Muscle of leg (tissue), 11 donors: Measurements from ENCODE around the gene FCMR. TPM values are rescaled to one million over a fixed set of nuclear protein-coding genes. Genes with fewer than 3 reads are reported as not detected.
A peak's percentile ranks its signal among the peaks of the same experiment; 100 is the strongest.

Source experiments
- DNase-seq: peaks from one replicate; pipeline ENCODE4 v3.0.0; 2013
- H3K27ac ChIP-seq: one replicate; pipeline ENCODE4 v1.5.1; 2013; ENCODE audit warnings: mild to moderate bottlenecking, low read length, control low read depth
- H3K27me3 ChIP-seq: one replicate; pipeline ENCODE4 v1.6.1; 2013; ENCODE audit warnings: low read length; ENCODE audit not compliant: control insufficient read depth, insufficient read depth
- H3K36me3 ChIP-seq: one replicate; pipeline ENCODE4 v1.6.1; 2013; ENCODE audit warnings: low read length; ENCODE audit not compliant: control insufficient read depth, insufficient read depth
- H3K4me1 ChIP-seq: one replicate; pipeline ENCODE4 v1.6.1; 2013; ENCODE audit warnings: low read length; ENCODE audit not compliant: control insufficient read depth, insufficient read depth
- H3K4me3 ChIP-seq: one replicate; pipeline ENCODE4 v1.5.1; 2013; ENCODE audit warnings: low read length, control low read depth
- H3K9me3 ChIP-seq: replicated peaks from 2 replicates; pipeline ENCODE4 v1.6.1; 2013; ENCODE audit warnings: low read depth, low read length; ENCODE audit not compliant: control insufficient read depth
- WGBS: methylation state at CpG from one replicate; pipeline ENCODE4 v1.1.5; 2013; ENCODE audit warnings: missing lambda C conversion rate; ENCODE audit not compliant: insufficient coverage; 5-methylcytosine and 5-hydroxymethylcytosine counted together
- polyA plus RNA-seq, 8 donors: library from polyadenylated mRNA; unstranded; fragments of 120-200 nt; gene quantifications; one replicate each; pipeline versions ENCODE4 v1.2.1 to v1.2.3, GENCODE V29; 2013; ENCODE audit warnings: inconsistent platforms in 1 of 8, low replicate concordance in 1 of 8; ENCODE audit not compliant: insufficient read length in 8 of 8, insufficient read depth in 1 of 8
- total RNA-seq: library from RNA; stranded (reverse); fragments of 120-200 nt; gene quantifications from one replicate; pipeline ENCODE4 v1.2.4, GENCODE V29; 2013

FCMR gene
- total and polyA plus RNA-seq, 9 donors, result 0.58 to 2.2 (median 1.4) TPM

GRCh38 chr1:206961668-206962067, 39.9 kb upstream of the FCMR start:
- no peak for DNase-seq
- no peaks in the 10 kb centered on the region for H3K9me3 ChIP-seq
- no peak overlapping the region for H3K4me3 ChIP-seq
- no peaks in the 10 kb centered on the region for H3K36me3 ChIP-seq
- H3K27ac ChIP-seq, result no peak overlapping the region
- H3K27me3 ChIP-seq, result no peaks in the 10 kb centered on the region
- H3K4me1 ChIP-seq, result no peaks in the 10 kb centered on the region
- WGBS, result no CpG with 5 or more reads among the region's 3 CpGs

- no peak for DNase-seq
- H3K27me3 ChIP-seq, result no peaks in the 10 kb centered on the region
- no peak overlapping the region for H3K4me3 ChIP-seq
- 81% methylated on average over 6 of the region's 6 CpGs for WGBS
- H3K36me3 ChIP-seq, result no peaks in the 10 kb centered on the region
- peaks cover 4% of the 10 kb centered on the region for H3K4me1 ChIP-seq
- no peaks in the 10 kb centered on the region for H3K9me3 ChIP-seq
- H3K27ac ChIP-seq, result no peak overlapping the region
Observed at GRCh38 chr1:206960676-206961386, 39.1 kb upstream of the FCMR start.

DNA sequence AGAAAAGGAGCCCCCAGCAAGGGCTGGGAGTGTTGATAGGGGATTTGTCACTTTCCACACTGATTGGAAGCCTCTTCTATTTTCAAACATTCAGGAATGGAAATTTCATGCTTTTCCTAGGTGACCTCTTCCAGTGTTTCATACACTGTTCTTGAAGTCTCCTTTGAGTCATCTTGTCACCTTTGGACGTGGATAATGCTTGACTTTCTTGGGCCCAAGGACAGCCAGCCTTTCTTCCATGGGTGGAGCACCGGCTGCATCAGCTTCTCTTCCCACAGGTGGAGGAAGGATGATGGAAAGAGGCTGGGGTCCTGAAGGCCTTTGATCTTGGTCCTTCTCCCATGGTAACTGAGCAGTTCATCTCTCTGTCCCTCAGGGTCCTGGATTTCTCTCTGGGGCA, 36.4 kb upstream of the FCMR start:
- DNase-seq, result no peak
- no peaks in the 10 kb centered on the region for H3K27me3 ChIP-seq
- no peak overlapping the region for H3K4me3 ChIP-seq
- WGBS, result no CpG with 5 or more reads among the region's 2 CpGs
- H3K27ac ChIP-seq, result no peak overlapping the region
- H3K36me3 ChIP-seq, result no peaks in the 10 kb centered on the region
- peaks cover 7% of the 10 kb centered on the region for H3K4me1 ChIP-seq
- H3K9me3 ChIP-seq, result no peaks in the 10 kb centered on the region

DNA sequence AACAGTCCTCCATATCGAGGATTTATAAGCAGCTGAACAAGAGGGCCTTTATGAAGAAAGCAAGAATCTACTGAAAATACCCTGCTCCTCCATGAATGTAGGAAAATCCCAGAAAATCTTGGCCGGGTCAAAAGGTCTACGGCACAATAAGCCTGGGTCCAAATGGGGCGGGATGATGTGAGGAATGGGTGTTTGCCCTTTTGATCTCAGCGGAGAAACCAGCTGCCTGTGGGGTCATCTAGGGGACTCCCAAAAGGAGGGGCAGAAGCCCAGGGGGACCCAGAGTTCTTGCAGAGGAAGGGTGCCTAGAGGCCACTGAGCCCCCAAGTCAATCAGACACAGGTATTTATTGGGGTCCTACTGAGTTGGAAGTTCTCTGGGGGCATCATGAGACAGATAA, 35.9 kb upstream of the FCMR start:
- 68% methylated on average over 5 of the region's 5 CpGs for WGBS
- Histone ChIP-seq H3K27ac (no peak overlapping the region), H3K4me1 (peaks cover 7% of the 10 kb centered on the region), H3K4me3 (no peak overlapping the region), H3K9me3 (no peaks in the 10 kb centered on the region), H3K36me3 (no peaks in the 10 kb centered on the region), H3K27me3 (no peaks in the 10 kb centered on the region)
- DNase-seq, result no peak

DNA sequence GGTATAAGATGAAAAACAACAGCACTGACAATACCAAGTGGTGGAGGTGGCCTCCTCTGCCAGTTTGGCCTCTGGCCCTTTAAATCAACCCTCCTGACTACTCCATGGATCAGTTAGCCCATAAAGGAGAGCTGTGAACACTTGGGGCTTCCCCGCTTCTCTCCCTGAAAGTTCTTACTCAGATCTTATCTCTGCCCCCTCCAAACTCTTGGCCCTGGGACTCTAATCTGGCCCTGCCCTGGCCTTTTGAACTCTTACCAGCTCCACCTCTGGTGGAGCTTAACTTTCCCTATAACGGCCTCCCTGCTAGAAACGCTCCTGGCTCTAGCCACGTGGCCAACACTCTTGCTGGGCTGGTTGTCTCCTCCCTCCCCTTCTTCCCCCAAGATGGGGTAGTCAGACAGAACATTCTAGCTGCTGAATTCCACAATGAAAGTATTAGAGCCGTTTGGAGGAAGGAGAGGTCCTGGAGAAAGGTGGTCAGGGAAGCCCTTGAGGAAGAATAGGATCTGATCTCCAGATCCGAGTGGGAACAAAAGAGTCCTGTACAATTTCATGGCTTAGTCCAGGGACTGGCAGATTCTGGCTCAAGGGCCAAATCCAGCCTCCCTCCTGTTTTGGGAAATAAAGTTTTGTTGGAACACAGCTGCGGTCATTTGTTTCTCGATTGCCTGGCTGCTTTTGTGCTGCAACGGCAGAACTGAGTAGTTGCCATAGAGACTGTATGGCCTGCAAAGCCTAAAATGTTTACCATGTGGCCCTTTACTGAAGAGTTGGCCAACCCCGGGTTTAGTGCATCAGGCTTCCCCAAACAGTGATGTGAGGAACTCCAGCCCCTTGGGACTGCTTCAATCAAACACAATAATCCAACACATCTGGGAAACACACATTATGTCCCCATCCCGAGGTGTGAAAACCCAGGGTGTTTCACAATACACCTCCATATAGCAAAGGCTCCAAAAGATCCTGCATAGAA, 34.0 kb upstream of the FCMR start:
- H3K4me1 ChIP-seq, result peaks cover 7% of the 10 kb centered on the region
- no peak overlapping the region for H3K27ac ChIP-seq
- H3K9me3 ChIP-seq, result no peaks in the 10 kb centered on the region
- no peaks in the 10 kb centered on the region for H3K36me3 ChIP-seq
- peak; percentile 70 for DNase-seq
- no peaks in the 10 kb centered on the region for H3K27me3 ChIP-seq
- no peak overlapping the region for H3K4me3 ChIP-seq
- WGBS, result 41% methylated on average over 7 of the region's 11 CpGs

GRCh38 chr1:206954459-206955342, 33.0 kb upstream of the FCMR start:
- Histone ChIP-seq H3K27me3 (no peaks in the 10 kb centered on the region), H3K9me3 (no peaks in the 10 kb centered on the region), H3K4me3 (no peak overlapping the region), H3K36me3 (no peaks in the 10 kb centered on the region), H3K4me1 (peaks cover 7% of the 10 kb centered on the region), H3K27ac (no peak overlapping the region)
- DNase-seq, result no peak
- 76% methylated on average over 3 of the region's 10 CpGs for WGBS

DNA sequence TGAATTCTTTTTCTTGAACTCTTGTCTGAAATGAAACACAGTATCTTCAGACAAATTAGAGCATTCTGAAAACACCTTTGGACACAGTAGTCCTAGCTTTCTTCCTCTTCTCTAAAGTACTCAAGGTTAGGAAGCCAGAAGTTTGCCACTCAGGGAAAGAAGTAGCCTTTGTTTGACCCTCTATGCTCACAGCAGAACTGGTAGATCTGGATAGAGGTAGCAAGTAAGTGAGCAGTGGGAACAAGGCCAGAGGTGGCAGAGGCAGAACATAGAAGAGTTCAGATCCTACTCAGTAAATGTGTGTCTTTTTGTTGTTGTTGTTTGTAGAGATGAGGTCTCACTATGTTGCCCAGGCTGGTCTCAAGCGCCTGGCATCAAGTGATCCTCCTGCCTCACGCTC, 31.9 kb upstream of the FCMR start:
- Histone ChIP-seq H3K27ac (no peak overlapping the region), H3K9me3 (no peaks in the 10 kb centered on the region), H3K27me3 (no peaks in the 10 kb centered on the region), H3K4me1 (peaks cover 7% of the 10 kb centered on the region), H3K4me3 (no peak overlapping the region), H3K36me3 (no peaks in the 10 kb centered on the region)
- 93% methylated on average over 2 of the region's 2 CpGs for WGBS
- no peak for DNase-seq

GRCh38 chr1:206953126-206953525, 31.4 kb upstream of the FCMR start:
- no peak overlapping the region for H3K27ac ChIP-seq
- no peaks in the 10 kb centered on the region for H3K36me3 ChIP-seq
- H3K27me3 ChIP-seq, result no peaks in the 10 kb centered on the region
- H3K4me1 ChIP-seq, result peaks cover 7% of the 10 kb centered on the region
- no peak for DNase-seq
- no CpG with 5 or more reads among the region's 3 CpGs for WGBS
- no peaks in the 10 kb centered on the region for H3K9me3 ChIP-seq
- no peak overlapping the region for H3K4me3 ChIP-seq

- Histone ChIP-seq H3K4me1 (peaks cover 7% of the 10 kb centered on the region), H3K27me3 (no peaks in the 10 kb centered on the region), H3K4me3 (no peak overlapping the region), H3K27ac (no peak overlapping the region), H3K9me3 (no peaks in the 10 kb centered on the region), H3K36me3 (no peaks in the 10 kb centered on the region)
- no peak for DNase-seq
- WGBS, result no CpG with 5 or more reads among the region's 4 CpGs
Observed at GRCh38 chr1:206952171-206952570, 30.4 kb upstream of the FCMR start.
